ENCODE results near the gene CCRL2.

The CCRL2 gene

DNA sequence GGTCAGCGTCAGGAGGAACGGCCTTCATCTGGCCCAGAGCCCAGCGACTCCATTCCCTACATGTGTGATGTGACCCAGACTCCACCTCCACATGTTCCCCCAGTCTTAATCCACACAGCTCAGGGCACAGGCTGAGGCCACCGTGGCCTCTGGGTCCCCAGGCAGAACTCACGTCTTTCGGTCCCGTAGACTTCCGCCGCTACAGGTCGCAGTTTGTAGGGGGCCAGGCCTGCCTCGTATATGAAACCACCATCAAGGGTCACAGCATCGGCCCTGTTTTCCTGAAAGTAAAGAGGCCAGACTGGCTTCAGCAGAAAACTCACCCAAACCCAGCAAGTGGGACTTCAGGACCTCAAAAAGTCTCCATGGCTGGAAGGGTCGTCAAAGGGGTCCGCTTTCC lies 49.1 kb downstream of the CCRL2 start:
- no peak for DNase-seq (ENCODE audit: insufficient read length, low spot score)
- TF ChIP-seq, protein P1, sequence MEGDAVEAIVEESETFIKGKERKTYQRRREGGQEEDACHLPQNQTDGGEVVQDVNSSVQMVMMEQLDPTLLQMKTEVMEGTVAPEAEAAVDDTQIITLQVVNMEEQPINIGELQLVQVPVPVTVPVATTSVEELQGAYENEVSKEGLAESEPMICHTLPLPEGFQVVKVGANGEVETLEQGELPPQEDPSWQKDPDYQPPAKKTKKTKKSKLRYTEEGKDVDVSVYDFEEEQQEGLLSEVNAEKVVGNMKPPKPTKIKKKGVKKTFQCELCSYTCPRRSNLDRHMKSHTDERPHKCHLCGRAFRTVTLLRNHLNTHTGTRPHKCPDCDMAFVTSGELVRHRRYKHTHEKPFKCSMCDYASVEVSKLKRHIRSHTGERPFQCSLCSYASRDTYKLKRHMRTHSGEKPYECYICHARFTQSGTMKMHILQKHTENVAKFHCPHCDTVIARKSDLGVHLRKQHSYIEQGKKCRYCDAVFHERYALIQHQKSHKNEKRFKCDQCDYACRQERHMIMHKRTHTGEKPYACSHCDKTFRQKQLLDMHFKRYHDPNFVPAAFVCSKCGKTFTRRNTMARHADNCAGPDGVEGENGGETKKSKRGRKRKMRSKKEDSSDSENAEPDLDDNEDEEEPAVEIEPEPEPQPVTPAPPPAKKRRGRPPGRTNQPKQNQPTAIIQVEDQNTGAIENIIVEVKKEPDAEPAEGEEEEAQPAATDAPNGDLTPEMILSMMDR (IDR thresholded peaks at IDR 0.05; ENCODE audit: insufficient read depth, missing control alignments) = no peak
- FAIRE-seq = no peak

All from D721Med (cell line).